HEK293 (cell line): ENCODE results near the gene NTF4.
A peak's percentile ranks its signal among the peaks of the same experiment; 100 is the strongest.

Experiments used
- CTCF ChIA-PET: fragments of 350-600 bp; formaldehyde crosslinking; extraction: SDS; loops from one replicate; lab custom pipeline; 2021; ENCODE audit warnings: antibody characterized with exemption; lab: Yijun Ruan, JAX
- POLR2A ChIA-PET: fragments of 300-600 bp; formaldehyde crosslinking; extraction: SDS; loops from one replicate; lab custom pipeline; 2020; ENCODE audit warnings: antibody characterized with exemption, inconsistent platforms; lab: Yijun Ruan, JAX
- H3K27ac ChIP-seq: fragments of 200-500 bp; sonication (Bioruptor generic); 2 replicates; pipeline ENCODE4 v1.5.1; 2014; ENCODE audit warnings: low read depth, low read length, control low read depth, inconsistent platforms; ENCODE audit errors: extremely low read depth
- H3K36me3 ChIP-seq, 2 experiments: fragments of 200-500 bp in 1 of 2; sonication (Bioruptor generic) in 1 of 2; 1 replicate in 1 of 2; 2 replicates in 1 of 2; pipeline ENCODE4 v1.5.1; 2014 to 2017; ENCODE audit warnings: inconsistent platforms in 2 of 2, low read length in 2 of 2; ENCODE audit not compliant: control insufficient read depth in 2 of 2, insufficient read depth in 1 of 2
- H3K4me1 ChIP-seq: fragments of 200-500 bp; sonication (Bioruptor generic); 2 replicates; pipeline ENCODE4 v1.5.1; 2014; ENCODE audit warnings: mild to moderate bottlenecking, low read length, inconsistent platforms; ENCODE audit not compliant: control insufficient read depth, insufficient read depth
- H3K4me3 ChIP-seq: 2 replicates; pipeline ENCODE4 v1.5.1; 2011; ENCODE audit warnings: low read depth, mild to moderate bottlenecking, control low read depth, low read length, moderate library complexity
- H3K9me3 ChIP-seq: fragments of 200-500 bp; sonication (Bioruptor generic); 2 replicates; pipeline ENCODE4 v1.5.1; 2014; ENCODE audit warnings: low read depth, low read length, inconsistent platforms; ENCODE audit not compliant: control insufficient read depth, insufficient read depth
- EGR2 ChIP-seq: fragments of 450-650 bp; formaldehyde crosslinking; IDR thresholded peaks from 2 replicates; pipeline ENCODE4 v1.5.1; 2016; ENCODE audit warnings: low read depth, missing biosample characterization, missing genetic modification characterization
- GLI2 ChIP-seq: fragments of 450-650 bp; formaldehyde crosslinking; IDR thresholded peaks from 2 replicates; pipeline ENCODE4; 2017; ENCODE audit warnings: missing biosample characterization, missing genetic modification characterization, low read depth, borderline replicate concordance
- GLIS1 ChIP-seq: fragments of 450-650 bp; formaldehyde crosslinking; IDR thresholded peaks from 2 replicates; pipeline ENCODE4 v1.5.1; 2016; ENCODE audit warnings: missing biosample characterization, missing genetic modification characterization
- KLF8 ChIP-seq: fragments of 450-650 bp; formaldehyde crosslinking; IDR thresholded peaks from 2 replicates; pipeline ENCODE4 v1.5.1; 2016; ENCODE audit warnings: missing biosample characterization, missing genetic modification characterization
- PATZ1 ChIP-seq: fragments of 450-650 bp; formaldehyde crosslinking; IDR thresholded peaks from 2 replicates; pipeline ENCODE4 v1.5.1; 2016; ENCODE audit warnings: missing biosample characterization, missing genetic modification characterization
- SP7 ChIP-seq: fragments of 450-650 bp; formaldehyde crosslinking; IDR thresholded peaks from 2 replicates; pipeline ENCODE4 v1.5.1; 2016; ENCODE audit warnings: missing biosample characterization, missing genetic modification characterization
- ZBTB1 ChIP-seq: fragments of 450-650 bp; formaldehyde crosslinking; IDR thresholded peaks from 2 replicates; pipeline ENCODE4 v1.5.1; 2016; ENCODE audit warnings: missing biosample characterization, missing genetic modification characterization
- ZBTB49 ChIP-seq: fragments of 450-650 bp; formaldehyde crosslinking; IDR thresholded peaks from 2 replicates; pipeline ENCODE4 v1.5.1; 2016; ENCODE audit warnings: missing biosample characterization, missing genetic modification characterization, low read depth
- ZEB2 ChIP-seq: fragments of 450-650 bp; formaldehyde crosslinking; IDR thresholded peaks from 2 replicates; pipeline ENCODE4 v1.5.1; 2016; ENCODE audit warnings: missing biosample characterization, missing genetic modification characterization
- ZNF184 ChIP-seq: fragments of 450-650 bp; IDR thresholded peaks from 2 replicates; pipeline ENCODE4 v1.5.1; 2018; ENCODE audit warnings: missing biosample characterization, mild to moderate bottlenecking, missing genetic modification characterization
- ZNF214 ChIP-seq: fragments of 450-650 bp; formaldehyde crosslinking; IDR thresholded peaks from 2 replicates; pipeline ENCODE4 v1.5.1; 2017; ENCODE audit warnings: missing biosample characterization, mild to moderate bottlenecking, missing genetic modification characterization, borderline replicate concordance
- ZNF335 ChIP-seq: fragments of 450-650 bp; formaldehyde crosslinking; conservative IDR thresholded peaks from 2 replicates; pipeline ENCODE4 v1.5.1; 2016; ENCODE audit warnings: missing biosample characterization, missing genetic modification characterization
- ZNF366 ChIP-seq: fragments of 450-650 bp; formaldehyde crosslinking; conservative IDR thresholded peaks from 2 replicates; pipeline ENCODE4 v1.5.1; 2016; ENCODE audit warnings: missing biosample characterization, missing genetic modification characterization
- ZNF404 ChIP-seq: fragments of 450-650 bp; formaldehyde crosslinking; IDR thresholded peaks from 2 replicates; pipeline ENCODE4 v1.5.1; 2017; ENCODE audit warnings: missing biosample characterization, missing genetic modification characterization
- ZNF423 ChIP-seq: fragments of 450-650 bp; formaldehyde crosslinking; IDR thresholded peaks from 2 replicates; pipeline ENCODE4 v1.5.1; 2016; ENCODE audit warnings: missing biosample characterization, missing genetic modification characterization
- ZNF426 ChIP-seq: fragments of 450-650 bp; formaldehyde crosslinking; IDR thresholded peaks from 2 replicates; pipeline ENCODE4 v1.5.1; 2017; ENCODE audit warnings: missing biosample characterization, missing genetic modification characterization, mild to moderate bottlenecking, inconsistent platforms, moderate library complexity
- ZNF488 ChIP-seq: fragments of 450-650 bp; formaldehyde crosslinking; IDR thresholded peaks from 2 replicates; pipeline ENCODE4 v1.5.1; 2016; ENCODE audit warnings: missing biosample characterization, missing genetic modification characterization
- ZNF514 ChIP-seq: fragments of 450-650 bp; formaldehyde crosslinking; IDR thresholded peaks from 2 replicates; pipeline ENCODE4 v1.5.1; 2016; ENCODE audit warnings: missing biosample characterization, missing genetic modification characterization
- ZNF530 ChIP-seq: fragments of 450-650 bp; formaldehyde crosslinking; IDR thresholded peaks from 2 replicates; pipeline ENCODE4 v1.5.1; 2016; ENCODE audit warnings: low read depth, missing biosample characterization, missing genetic modification characterization
- ZNF561 ChIP-seq: fragments of 450-650 bp; IDR thresholded peaks from 2 replicates; pipeline ENCODE4 v1.5.1; 2018; ENCODE audit warnings: missing biosample characterization, missing genetic modification characterization, borderline replicate concordance
- ZNF580 ChIP-seq: fragments of 450-650 bp; formaldehyde crosslinking; IDR thresholded peaks from 2 replicates; pipeline ENCODE4 v1.5.1; 2016; ENCODE audit warnings: missing biosample characterization, missing genetic modification characterization
- ZNF639 ChIP-seq: fragments of 450-650 bp; formaldehyde crosslinking; IDR thresholded peaks from 2 replicates; pipeline ENCODE4 v1.5.1; 2016; ENCODE audit warnings: missing biosample characterization, missing genetic modification characterization
- ZNF654 ChIP-seq: fragments of 450-650 bp; formaldehyde crosslinking; IDR thresholded peaks from 2 replicates; pipeline ENCODE4 v1.5.1; 2016; ENCODE audit warnings: low read depth, missing biosample characterization, missing genetic modification characterization
- ZNF791 ChIP-seq: fragments of 450-650 bp; formaldehyde crosslinking; IDR thresholded peaks from 2 replicates; pipeline ENCODE4 v1.5.1; 2016; ENCODE audit warnings: missing biosample characterization, missing genetic modification characterization
- ZSCAN18 ChIP-seq: fragments of 450-650 bp; formaldehyde crosslinking; IDR thresholded peaks from 2 replicates; pipeline ENCODE4 v1.5.1; 2016; ENCODE audit warnings: missing biosample characterization, missing genetic modification characterization
- ZSCAN5A ChIP-seq: fragments of 450-650 bp; formaldehyde crosslinking; IDR thresholded peaks from 2 replicates; pipeline ENCODE4 v1.5.1; 2016; ENCODE audit warnings: missing biosample characterization, missing genetic modification characterization
- ZXDB ChIP-seq: fragments of 450-650 bp; formaldehyde crosslinking; IDR thresholded peaks from 2 replicates; pipeline ENCODE4 v1.5.1; 2016; ENCODE audit warnings: missing biosample characterization, missing genetic modification characterization

Gene NTF4

GRCh38 chr19:49064768-49065611 lies at the start of gene NTF4:
NTF4 (minus strand) TSS chr19:49064818; CDS start chr19:49061997, 2,821 bp downstream.
- Histone ChIP-seq H3K4me1 (peaks cover 6% of the 10 kb centered on the region), H3K27ac (no peak within 1 kb of the TSS), H3K9me3 (no peaks in the 10 kb centered on the region), H3K36me3 (no peaks in the 10 kb centered on the region), H3K4me3 (peak within 1 kb of the TSS; percentile 29)
- POLR2A ChIA-PET = interaction anchor here (1.0 to 2.0 kb wide), 4 partner anchors 9 to 253 kb away, joined by 3 to 12 read pairs (median 6); partner anchors contain the start of genes GYS1, LIN7B and RUVBL2
- CTCF ChIA-PET = interaction anchor here (0.6 to 1.7 kb wide), 12 partner anchors 9 to 441 kb away, joined by 3 to 9 read pairs (median 4); no protein-coding TSS in a partner anchor
- TF ChIP-seq ZNF214 (tag by site-specific recombination) = no peak
- no peak for TF ChIP-seq ZNF488 (tag by site-specific recombination)
- no peak for TF ChIP-seq ZNF791 (tag by site-specific recombination)
- no peak for TF ChIP-seq EGR2
- TF ChIP-seq ZNF514 (tag by site-specific recombination) = no peak
- TF ChIP-seq ZNF423 (tag by site-specific recombination) = no peak
- TF ChIP-seq ZNF530 = no peak
- TF ChIP-seq ZNF335 (tag by site-specific recombination) = peak; percentile 40; the same call in 1 of the 2 replicates
- no peak for TF ChIP-seq ZEB2
- no peak for TF ChIP-seq ZBTB1 (tag by site-specific recombination)
- no peak for TF ChIP-seq GLI2 (tag by site-specific recombination)
- 0 out of 2 replicates have a peak, but pooled peaks have one; percentile 42 for TF ChIP-seq PATZ1 (tag by site-specific recombination)
- no peak for TF ChIP-seq ZNF561 (tag by site-specific recombination)
- no peak for TF ChIP-seq ZNF184 (tag by site-specific recombination)
- TF ChIP-seq GLIS1 = no peak
- TF ChIP-seq ZNF639 (tag by site-specific recombination) = no peak
- no peak for TF ChIP-seq ZSCAN18 (tag by site-specific recombination)
- no peak for TF ChIP-seq ZSCAN5A (tag by site-specific recombination)
- no peak for TF ChIP-seq ZXDB (tag by site-specific recombination)
- TF ChIP-seq SP7 (tag by site-specific recombination) = 0 out of 2 replicates have a peak, but pooled peaks have one; percentile 9
- no peak for TF ChIP-seq ZNF404 (tag by site-specific recombination)
- TF ChIP-seq ZNF580 (tag by site-specific recombination) = no peak
- no peak for TF ChIP-seq ZNF366
- no peak for TF ChIP-seq ZNF654 (tag by site-specific recombination)
- TF ChIP-seq ZBTB49 (tag by site-specific recombination) = no peak
- no peak for TF ChIP-seq KLF8
- no peak for TF ChIP-seq ZNF426
